Measurements from ENCODE around the gene MAZ. TPM values are rescaled to one million over a fixed set of nuclear protein-coding genes. Genes with fewer than 3 reads are reported as not detected.

The MAZ gene
- total and polyA plus RNA-seq, 2 of the 13 experiments (the other 11 are each of a cell fraction or from before 2014, with no cell fraction given) = 203 to 277 TPM

DNA sequence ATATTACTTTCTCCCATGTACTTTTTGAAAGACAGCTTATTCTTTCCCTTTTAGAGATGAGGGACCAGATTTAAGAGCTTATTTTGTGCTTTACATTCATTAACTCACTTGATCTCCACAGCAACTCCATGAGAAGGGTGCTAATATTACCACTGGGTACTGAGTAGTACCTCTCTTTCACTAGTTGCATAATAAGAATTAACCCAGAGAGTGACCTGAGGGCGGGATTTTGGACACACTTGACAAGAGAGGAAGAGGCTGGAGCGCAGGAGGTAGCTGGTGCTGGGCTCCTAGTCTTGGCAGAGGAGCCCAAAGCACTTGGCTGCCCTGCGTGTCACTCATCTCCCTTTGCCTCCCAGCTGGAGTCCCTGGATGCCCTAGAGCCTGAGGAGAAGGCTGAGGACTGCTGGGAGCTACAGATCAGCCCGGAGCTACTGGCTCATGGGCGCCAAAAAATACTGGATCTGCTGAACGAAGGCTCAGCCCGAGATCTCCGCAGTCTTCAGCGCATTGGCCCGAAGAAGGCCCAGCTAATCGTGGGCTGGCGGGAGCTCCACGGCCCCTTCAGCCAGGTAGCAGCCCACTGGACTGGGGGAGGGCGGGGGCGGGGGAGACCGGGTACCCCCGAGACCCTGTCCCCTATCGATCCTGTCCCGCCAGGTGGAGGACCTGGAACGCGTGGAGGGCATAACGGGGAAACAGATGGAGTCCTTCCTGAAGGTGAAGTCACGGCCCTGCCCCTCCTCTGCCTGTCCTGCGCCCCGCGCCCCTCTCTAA is 1.7 kb upstream of the MAZ start (continued):
- TF ChIP-seq ZNF383 (CRISPR knock-in tag; IDR thresholded peaks at IDR 0.05; ENCODE audit: borderline replicate concordance) = no peak; the same call in 1 of the 2 replicates
- TF ChIP-seq, protein P1, sequence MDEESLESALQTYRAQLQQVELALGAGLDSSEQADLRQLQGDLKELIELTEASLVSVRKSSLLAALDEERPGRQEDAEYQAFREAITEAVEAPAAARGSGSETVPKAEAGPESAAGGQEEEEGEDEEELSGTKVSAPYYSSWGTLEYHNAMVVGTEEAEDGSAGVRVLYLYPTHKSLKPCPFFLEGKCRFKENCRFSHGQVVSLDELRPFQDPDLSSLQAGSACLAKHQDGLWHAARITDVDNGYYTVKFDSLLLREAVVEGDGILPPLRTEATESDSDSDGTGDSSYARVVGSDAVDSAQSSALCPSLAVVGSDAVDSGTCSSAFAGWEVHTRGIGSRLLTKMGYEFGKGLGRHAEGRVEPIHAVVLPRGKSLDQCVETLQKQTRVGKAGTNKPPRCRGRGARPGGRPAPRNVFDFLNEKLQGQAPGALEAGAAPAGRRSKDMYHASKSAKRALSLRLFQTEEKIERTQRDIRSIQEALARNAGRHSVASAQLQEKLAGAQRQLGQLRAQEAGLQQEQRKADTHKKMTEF (CRISPR knock-in tag; IDR thresholded peaks at IDR 0.05) = no peak
- TF ChIP-seq U2AF2 (IDR thresholded peaks at IDR 0.05; ENCODE audit: low read depth, low read length) = no peak
- TF ChIP-seq, protein P2, sequence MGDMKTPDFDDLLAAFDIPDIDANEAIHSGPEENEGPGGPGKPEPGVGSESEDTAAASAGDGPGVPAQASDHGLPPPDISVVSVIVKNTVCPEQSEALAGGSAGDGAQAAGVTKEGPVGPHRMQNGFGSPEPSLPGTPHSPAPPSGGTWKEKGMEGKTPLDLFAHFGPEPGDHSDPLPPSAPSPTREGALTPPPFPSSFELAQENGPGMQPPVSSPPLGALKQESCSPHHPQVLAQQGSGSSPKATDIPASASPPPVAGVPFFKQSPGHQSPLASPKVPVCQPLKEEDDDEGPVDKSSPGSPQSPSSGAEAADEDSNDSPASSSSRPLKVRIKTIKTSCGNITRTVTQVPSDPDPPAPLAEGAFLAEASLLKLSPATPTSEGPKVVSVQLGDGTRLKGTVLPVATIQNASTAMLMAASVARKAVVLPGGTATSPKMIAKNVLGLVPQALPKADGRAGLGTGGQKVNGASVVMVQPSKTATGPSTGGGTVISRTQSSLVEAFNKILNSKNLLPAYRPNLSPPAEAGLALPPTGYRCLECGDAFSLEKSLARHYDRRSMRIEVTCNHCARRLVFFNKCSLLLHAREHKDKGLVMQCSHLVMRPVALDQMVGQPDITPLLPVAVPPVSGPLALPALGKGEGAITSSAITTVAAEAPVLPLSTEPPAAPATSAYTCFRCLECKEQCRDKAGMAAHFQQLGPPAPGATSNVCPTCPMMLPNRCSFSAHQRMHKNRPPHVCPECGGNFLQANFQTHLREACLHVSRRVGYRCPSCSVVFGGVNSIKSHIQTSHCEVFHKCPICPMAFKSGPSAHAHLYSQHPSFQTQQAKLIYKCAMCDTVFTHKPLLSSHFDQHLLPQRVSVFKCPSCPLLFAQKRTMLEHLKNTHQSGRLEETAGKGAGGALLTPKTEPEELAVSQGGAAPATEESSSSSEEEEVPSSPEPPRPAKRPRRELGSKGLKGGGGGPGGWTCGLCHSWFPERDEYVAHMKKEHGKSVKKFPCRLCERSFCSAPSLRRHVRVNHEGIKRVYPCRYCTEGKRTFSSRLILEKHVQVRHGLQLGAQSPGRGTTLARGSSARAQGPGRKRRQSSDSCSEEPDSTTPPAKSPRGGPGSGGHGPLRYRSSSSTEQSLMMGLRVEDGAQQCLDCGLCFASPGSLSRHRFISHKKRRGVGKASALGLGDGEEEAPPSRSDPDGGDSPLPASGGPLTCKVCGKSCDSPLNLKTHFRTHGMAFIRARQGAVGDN (CRISPR knock-in tag; IDR thresholded peaks at IDR 0.05) = no peak
- TF ChIP-seq ZNF30 (CRISPR knock-in tag; IDR thresholded peaks at IDR 0.05) = 0 out of 2 replicates have a peak, but pooled peaks have one; percentile 38
- no peak for TF ChIP-seq ZNF121 (CRISPR knock-in tag; IDR thresholded peaks at IDR 0.05)
- no peak for TF ChIP-seq AKAP8 (CRISPR knock-in tag; IDR thresholded peaks at IDR 0.05)
- TF ChIP-seq, protein P3, sequence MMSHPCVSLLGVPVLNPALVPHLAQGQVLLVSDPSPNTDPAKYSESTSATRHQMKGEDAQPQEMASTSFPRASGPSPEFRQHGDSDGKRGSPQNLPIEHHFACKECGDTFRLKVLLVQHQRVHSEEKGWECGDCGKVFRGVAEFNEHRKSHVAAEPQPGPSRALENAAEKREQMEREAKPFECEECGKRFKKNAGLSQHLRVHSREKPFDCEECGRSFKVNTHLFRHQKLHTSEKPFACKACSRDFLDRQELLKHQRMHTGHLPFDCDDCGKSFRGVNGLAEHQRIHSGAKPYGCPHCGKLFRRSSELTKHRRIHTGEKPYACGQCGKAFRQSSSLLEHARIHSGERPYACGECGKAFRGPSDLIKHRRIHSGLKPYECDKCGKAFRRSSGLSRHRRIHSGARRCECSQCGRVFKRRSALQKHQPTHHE (CRISPR knock-in tag; IDR thresholded peaks at IDR 0.05; ENCODE audit: borderline replicate concordance) = no peak
- no peak for TF ChIP-seq SAP130 (CRISPR knock-in tag; IDR thresholded peaks at IDR 0.05; ENCODE audit: low read depth)
- TF ChIP-seq SRY (CRISPR knock-in tag; IDR thresholded peaks at IDR 0.05) = no peak
- no peak for TF ChIP-seq PHF21A (CRISPR knock-in tag; IDR thresholded peaks at IDR 0.05)
- no peak for TF ChIP-seq HNF4G (IDR thresholded peaks at IDR 0.05; ENCODE audit: borderline replicate concordance, low read depth, low read length)
- TF ChIP-seq HNF4G (CRISPR knock-in tag; IDR thresholded peaks at IDR 0.05; ENCODE audit: borderline replicate concordance, low read depth) = no peak
- TF ChIP-seq, protein P4, sequence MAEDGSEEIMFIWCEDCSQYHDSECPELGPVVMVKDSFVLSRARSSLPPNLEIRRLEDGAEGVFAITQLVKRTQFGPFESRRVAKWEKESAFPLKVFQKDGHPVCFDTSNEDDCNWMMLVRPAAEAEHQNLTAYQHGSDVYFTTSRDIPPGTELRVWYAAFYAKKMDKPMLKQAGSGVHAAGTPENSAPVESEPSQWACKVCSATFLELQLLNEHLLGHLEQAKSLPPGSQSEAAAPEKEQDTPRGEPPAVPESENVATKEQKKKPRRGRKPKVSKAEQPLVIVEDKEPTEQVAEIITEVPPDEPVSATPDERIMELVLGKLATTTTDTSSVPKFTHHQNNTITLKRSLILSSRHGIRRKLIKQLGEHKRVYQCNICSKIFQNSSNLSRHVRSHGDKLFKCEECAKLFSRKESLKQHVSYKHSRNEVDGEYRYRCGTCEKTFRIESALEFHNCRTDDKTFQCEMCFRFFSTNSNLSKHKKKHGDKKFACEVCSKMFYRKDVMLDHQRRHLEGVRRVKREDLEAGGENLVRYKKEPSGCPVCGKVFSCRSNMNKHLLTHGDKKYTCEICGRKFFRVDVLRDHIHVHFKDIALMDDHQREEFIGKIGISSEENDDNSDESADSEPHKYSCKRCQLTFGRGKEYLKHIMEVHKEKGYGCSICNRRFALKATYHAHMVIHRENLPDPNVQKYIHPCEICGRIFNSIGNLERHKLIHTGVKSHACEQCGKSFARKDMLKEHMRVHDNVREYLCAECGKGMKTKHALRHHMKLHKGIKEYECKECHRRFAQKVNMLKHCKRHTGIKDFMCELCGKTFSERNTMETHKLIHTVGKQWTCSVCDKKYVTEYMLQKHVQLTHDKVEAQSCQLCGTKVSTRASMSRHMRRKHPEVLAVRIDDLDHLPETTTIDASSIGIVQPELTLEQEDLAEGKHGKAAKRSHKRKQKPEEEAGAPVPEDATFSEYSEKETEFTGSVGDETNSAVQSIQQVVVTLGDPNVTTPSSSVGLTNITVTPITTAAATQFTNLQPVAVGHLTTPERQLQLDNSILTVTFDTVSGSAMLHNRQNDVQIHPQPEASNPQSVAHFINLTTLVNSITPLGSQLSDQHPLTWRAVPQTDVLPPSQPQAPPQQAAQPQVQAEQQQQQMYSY (CRISPR knock-in tag; IDR thresholded peaks at IDR 0.05) = no peak
- TF ChIP-seq ZNF678 (CRISPR knock-in tag; IDR thresholded peaks at IDR 0.05) = no peak

Measured in HepG2 (cell line).